OCI-LY1 (cell line): Measurements from ENCODE around the gene SYT9.

Experiments
- EZH2 ChIP-seq: fragments of 200-600 bp; sonication (generic), shearing (Covaris generic); IDR thresholded peaks from 2 replicates; pipeline ENCODE4 v1.8.0; 2017; ENCODE audit warnings: borderline replicate concordance, mixed run types, mild to moderate bottlenecking, antibody characterized with exemption, low read length, moderate library complexity, mixed read lengths
- TF ChIP-seq, protein P1 (sequence below): fragments of 200-600 bp; sonication (generic), shearing (Covaris generic); IDR thresholded peaks from 2 replicates; pipeline ENCODE4 v1.5.1; 2017; ENCODE audit warnings: mild to moderate bottlenecking, antibody characterized with exemption, low read length, moderate library complexity, mixed read lengths

DNA sequence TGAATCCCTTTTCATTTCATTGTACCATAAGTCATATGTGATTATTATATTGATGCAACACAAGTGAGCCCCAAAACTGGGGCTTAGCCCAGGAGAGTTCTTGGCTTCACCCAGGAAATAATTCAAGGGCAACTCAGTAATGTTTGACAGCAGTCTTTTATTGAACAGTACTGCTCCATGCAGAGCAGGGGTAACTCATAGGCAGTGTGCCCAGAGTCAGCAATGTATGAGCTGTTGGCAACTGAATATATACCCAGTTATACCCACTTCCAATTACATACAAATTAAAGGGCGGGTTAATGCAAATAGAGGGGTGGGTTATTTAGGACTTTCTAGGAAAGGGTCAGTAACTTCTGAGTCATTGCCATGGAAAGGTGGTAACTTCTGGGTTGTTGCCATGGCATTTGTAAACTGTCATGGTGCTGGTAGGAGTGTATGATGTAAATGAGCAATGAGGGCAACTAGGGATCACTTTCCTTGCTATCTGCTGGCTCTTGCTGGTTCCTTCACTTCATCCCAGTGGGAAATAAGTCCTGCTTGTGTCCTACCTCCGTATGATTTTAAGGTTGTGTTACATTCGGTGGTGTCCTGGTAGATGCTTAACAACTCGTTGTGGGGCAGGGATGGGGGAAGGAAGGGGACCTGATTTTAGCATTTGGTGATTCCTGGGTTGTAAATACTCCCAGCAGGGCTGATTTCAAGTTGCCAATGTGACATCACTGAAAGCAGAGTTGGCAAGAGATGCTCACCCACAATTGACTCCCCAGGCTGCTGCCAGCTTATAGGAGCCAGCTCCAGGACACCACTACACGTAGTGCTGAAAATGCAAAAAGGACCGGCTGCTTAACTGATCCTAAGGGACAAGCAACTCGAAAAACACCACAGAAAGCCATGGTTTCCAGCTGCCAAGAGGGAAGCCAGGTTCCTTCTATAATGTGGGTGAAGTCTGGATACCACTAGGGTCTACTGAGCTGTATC, 70.1 kb downstream of the SYT9 start:
- no peak for TF ChIP-seq EZH2
- TF ChIP-seq, protein P1, sequence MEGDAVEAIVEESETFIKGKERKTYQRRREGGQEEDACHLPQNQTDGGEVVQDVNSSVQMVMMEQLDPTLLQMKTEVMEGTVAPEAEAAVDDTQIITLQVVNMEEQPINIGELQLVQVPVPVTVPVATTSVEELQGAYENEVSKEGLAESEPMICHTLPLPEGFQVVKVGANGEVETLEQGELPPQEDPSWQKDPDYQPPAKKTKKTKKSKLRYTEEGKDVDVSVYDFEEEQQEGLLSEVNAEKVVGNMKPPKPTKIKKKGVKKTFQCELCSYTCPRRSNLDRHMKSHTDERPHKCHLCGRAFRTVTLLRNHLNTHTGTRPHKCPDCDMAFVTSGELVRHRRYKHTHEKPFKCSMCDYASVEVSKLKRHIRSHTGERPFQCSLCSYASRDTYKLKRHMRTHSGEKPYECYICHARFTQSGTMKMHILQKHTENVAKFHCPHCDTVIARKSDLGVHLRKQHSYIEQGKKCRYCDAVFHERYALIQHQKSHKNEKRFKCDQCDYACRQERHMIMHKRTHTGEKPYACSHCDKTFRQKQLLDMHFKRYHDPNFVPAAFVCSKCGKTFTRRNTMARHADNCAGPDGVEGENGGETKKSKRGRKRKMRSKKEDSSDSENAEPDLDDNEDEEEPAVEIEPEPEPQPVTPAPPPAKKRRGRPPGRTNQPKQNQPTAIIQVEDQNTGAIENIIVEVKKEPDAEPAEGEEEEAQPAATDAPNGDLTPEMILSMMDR: no peak
